SK-N-SH (cell line): ENCODE results near the gene TOPAZ1. TPM values are rescaled to one million over a fixed set of nuclear protein-coding genes. Genes with fewer than 3 reads are reported as not detected.

Experiments used
- CTCF ChIA-PET: fragments of 300-600, 350-600 bp; formaldehyde crosslinking; extraction: SDS; loops from one replicate; lab custom pipeline; 2021; lab: Yijun Ruan, JAX
- POLR2A ChIA-PET: fragments of 350-600 bp; sonication (Branson Sonifier 250); formaldehyde crosslinking; extraction: SDS; loops from one replicate; lab custom pipeline; 2020; ENCODE audit warnings: antibody characterized with exemption, inconsistent platforms; lab: Yijun Ruan, JAX
- DNase-seq: peaks from one replicate; pipeline ENCODE4 v3.0.0; 2012
- H2AFZ ChIP-seq: fragments of 200-600 bp; sonication (generic); 2 replicates; pipeline ENCODE4 v1.8.1; 2016; ENCODE audit warnings: antibody characterized with exemption, mild to moderate bottlenecking, low read depth
- H3F3A ChIP-seq: fragments of 200-600 bp; sonication (generic); replicated peaks from 2 replicates; pipeline ENCODE3; 2016; ENCODE audit warnings: antibody characterized with exemption, mild to moderate bottlenecking; ENCODE audit not compliant: insufficient read depth
- H3K27ac ChIP-seq, 2 experiments: fragments of 200-500 bp in 1 of 2; fragments of 200-600 bp in 1 of 2; sonication (Bioruptor generic) in 1 of 2; sonication (generic), shearing (Covaris generic) in 1 of 2; 2 replicates each; pipeline versions ENCODE4 v1.5.1 to v1.6.1; 2014 to 2016; ENCODE audit warnings: low read depth in 2 of 2, inconsistent platforms in 1 of 2, low read length in 1 of 2, mild to moderate bottlenecking in 1 of 2, mixed read lengths in 1 of 2
- H3K27me3 ChIP-seq: fragments of 200-600 bp; sonication (generic), shearing (Covaris generic); 2 replicates; pipeline ENCODE4 v1.6.1; 2016; ENCODE audit warnings: mixed run types; ENCODE audit not compliant: insufficient read depth
- H3K36me3 ChIP-seq, 2 experiments: fragments of 200-500 bp in 1 of 2; fragments of 200-600 bp in 1 of 2; sonication (Bioruptor generic) in 1 of 2; sonication (generic) in 1 of 2; replicated peaks in 1 of 2; 2 replicates each; pipeline versions ENCODE3 to v1.5.1; 2014 to 2016; ENCODE audit warnings: low read length in 1 of 2, mild to moderate bottlenecking in 1 of 2; ENCODE audit not compliant: insufficient read depth in 2 of 2, control insufficient read depth in 1 of 2
- H3K4me1 ChIP-seq, 2 experiments: fragments of 200-500 bp in 1 of 2; fragments of 200-600 bp in 1 of 2; sonication (Bioruptor generic) in 1 of 2; sonication (generic), shearing (Covaris generic) in 1 of 2; 2 replicates each; pipeline versions ENCODE4 v1.5.1 to v1.6.1; 2014 to 2016; ENCODE audit warnings: low read depth in 1 of 2, low read length in 1 of 2, mixed run types in 1 of 2; ENCODE audit not compliant: insufficient read depth in 2 of 2, control insufficient read depth in 1 of 2
- H3K4me2 ChIP-seq: fragments of 200-600 bp; sonication (generic), shearing (Covaris generic); 2 replicates; pipeline ENCODE4 v1.6.1; 2017; ENCODE audit warnings: mixed run types
- H3K4me3 ChIP-seq, 2 experiments: fragments of 200-500 bp in 1 of 2; fragments of 200-600 bp in 1 of 2; sonication (Bioruptor generic) in 1 of 2; sonication (generic), shearing (Covaris generic) in 1 of 2; 2 replicates each; pipeline versions ENCODE4 v1.5.1 to v1.8.1; 2014 to 2016; ENCODE audit warnings: low read depth in 2 of 2, inconsistent platforms in 1 of 2, low read length in 1 of 2, mild to moderate bottlenecking in 1 of 2, mixed read lengths in 1 of 2, moderate library complexity in 1 of 2
- H3K79me2 ChIP-seq: fragments of 200-600 bp; sonication (generic); 2 replicates; pipeline ENCODE4 v1.8.1; 2017; ENCODE audit warnings: mild to moderate bottlenecking; ENCODE audit not compliant: insufficient read depth
- H3K9ac ChIP-seq: fragments of 200-600 bp; sonication (generic); 2 replicates; pipeline ENCODE4 v1.6.1; 2017; ENCODE audit warnings: mixed run types
- H3K9me2 ChIP-seq: fragments of 200-600 bp; sonication (generic); 2 replicates; pipeline ENCODE4 v1.6.1; 2017; ENCODE audit warnings: mixed run types
- H3K9me3 ChIP-seq: fragments of 200-600 bp; sonication (generic); 2 replicates; pipeline ENCODE4 v1.6.1; 2017; ENCODE audit warnings: mixed run types, mild to moderate bottlenecking, moderate library complexity
- H4K20me1 ChIP-seq: fragments of 200-600 bp; sonication (generic); 2 replicates; pipeline ENCODE4 v1.6.1; 2017; ENCODE audit warnings: mild to moderate bottlenecking, mixed run types; ENCODE audit not compliant: insufficient read depth
- ELF1 ChIP-seq: IDR thresholded peaks from 2 replicates; pipeline ENCODE4 v1.4.0; 2012
- EP300 ChIP-seq, 2 experiments: IDR thresholded peaks; 2 replicates each; pipeline versions ENCODE4 v1.4.0 to v1.6.1; 2012; ENCODE audit warnings: borderline replicate concordance in 1 of 2, low read depth in 1 of 2, low read length in 1 of 2
- EZH2phosphoT487 ChIP-seq: fragments of 200-600 bp; sonication (generic); IDR thresholded peaks from 2 replicates; pipeline ENCODE4 v1.6.1; 2017; ENCODE audit warnings: low read depth, mixed run types, mild to moderate bottlenecking, antibody characterized with exemption, moderate library complexity, borderline replicate concordance
- FOXM1 ChIP-seq: IDR thresholded peaks from 2 replicates; pipeline ENCODE4 v1.4.0; 2012; ENCODE audit warnings: low read depth, mild to moderate bottlenecking
- GABPA ChIP-seq: IDR thresholded peaks from 2 replicates; pipeline ENCODE4 v1.4.0; 2012; ENCODE audit warnings: low read depth, mild to moderate bottlenecking
- GATA2 ChIP-seq: sonication (generic); formaldehyde crosslinking; IDR thresholded peaks from 2 replicates; pipeline ENCODE4 v1.5.0; 2020; ENCODE audit warnings: mild to moderate bottlenecking, missing genetic modification reagents
- IRF3 ChIP-seq: fragments of 150-350 bp; IDR thresholded peaks from 2 replicates; pipeline ENCODE4 v1.6.1; 2016; ENCODE audit warnings: mild to moderate bottlenecking, low read depth, low read length
- JUND ChIP-seq: IDR thresholded peaks from 2 replicates; pipeline ENCODE4 v1.4.0; 2012
- MAX ChIP-seq: IDR thresholded peaks from 2 replicates; pipeline ENCODE4 v1.4.0; 2012; ENCODE audit warnings: low read depth
- MXI1 ChIP-seq: IDR thresholded peaks from 2 replicates; pipeline ENCODE4 v1.6.1; 2012; ENCODE audit warnings: mild to moderate bottlenecking, low read depth, low read length, improper control_type of control experiment
- NRF1 ChIP-seq: IDR thresholded peaks from 2 replicates; pipeline ENCODE4 v1.6.1; 2012; ENCODE audit warnings: low read depth, mild to moderate bottlenecking, low read length
- PBX3 ChIP-seq: IDR thresholded peaks from 2 replicates; pipeline ENCODE4; 2012
- POLR2AphosphoS5 ChIP-seq: IDR thresholded peaks from 2 replicates; pipeline ENCODE4 v1.6.1; 2012; ENCODE audit warnings: low read depth, low read length
- TAF1 ChIP-seq: IDR thresholded peaks from 2 replicates; pipeline ENCODE4 v1.6.1; 2012; ENCODE audit warnings: low read depth, mild to moderate bottlenecking, low read length, moderate library complexity, borderline replicate concordance
- TCF12 ChIP-seq: IDR thresholded peaks from 2 replicates; pipeline ENCODE4 v1.4.0; 2012
- USF1 ChIP-seq: IDR thresholded peaks from 2 replicates; pipeline ENCODE4 v1.4.0; 2012; ENCODE audit warnings: low read depth, borderline replicate concordance
- YY1 ChIP-seq: IDR thresholded peaks from 2 replicates; pipeline ENCODE4 v1.4.0; 2012; ENCODE audit warnings: low read depth, mild to moderate bottlenecking
- WGBS: methylation state at CpG from one replicate; pipeline ENCODE4 v1.1.6; 2017; ENCODE audit warnings: low lambda C conversion rate; 5-methylcytosine and 5-hydroxymethylcytosine counted together
- polyA plus RNA-seq, 3 experiments: library from polyadenylated mRNA; depleted of rRNA; stranded (reverse); fragments of >200 nt; gene quantifications; 2 replicates each; pipeline ENCODE4 v1.2.3, GENCODE V29; 2012

Gene TOPAZ1
- polyA plus RNA-seq, 1 of the 3 experiments (the other 2 are of a cell fraction) = not detected

GRCh38 chr3:44248152-44248551 lies 6.5 kb downstream of the TOPAZ1 start:
- WGBS = 3% methylated on average over 1 of the region's 1 CpG
- CTCF ChIA-PET = no interaction called here
- POLR2A ChIA-PET = no interaction called here

GRCh38 chr3:44252332-44252959 lies 10.8 kb downstream of the TOPAZ1 start:
- POLR2A ChIA-PET = no interaction called here
- DNase-seq = peak; percentile 27
- H3F3A ChIP-seq = no peaks in the 10 kb centered on the region
- no peaks in the 10 kb centered on the region; a peak in 1 of 4 replicates for H3K4me1 ChIP-seq
- H3K4me3 ChIP-seq = no peak overlapping the region
- WGBS = 30% methylated on average over 5 of the region's 5 CpGs
- H4K20me1 ChIP-seq = no peaks in the 10 kb centered on the region
- H3K27me3 ChIP-seq = no peaks in the 10 kb centered on the region
- CTCF ChIA-PET = interaction anchor here (0.7 to 5.4 kb wide), 5 partner anchors 11 to 708 kb away, joined by 3 to 36 read pairs (median 3); partner anchors contain the start of gene TOPAZ1
- H3K4me2 ChIP-seq = no peak overlapping the region
- no peak overlapping the region for H3K27ac ChIP-seq
- no peaks in the 10 kb centered on the region for H3K79me2 ChIP-seq
- H3K9me2 ChIP-seq = no peaks in the 10 kb centered on the region
- no peaks in the 10 kb centered on the region for H3K36me3 ChIP-seq
- H2AFZ ChIP-seq = no peak overlapping the region
- H3K9me3 ChIP-seq = peaks cover 8% of the 10 kb centered on the region; the same call in 1 of the 2 replicates
- no peak overlapping the region for H3K9ac ChIP-seq
- TF ChIP-seq MXI1 (no peak), ELF1 (no peak), POLR2AphosphoS5 (no peak), EP300 (IDR thresholded peaks at IDR 0.05; ENCODE audit: borderline replicate concordance in 1 of 2, low read depth in 1 of 2, low read length in 1 of 2) (no peak), IRF3 (no peak), USF1 (no peak), PBX3 (no peak)

More at GRCh38 chr3:44248152-44248551, 6.5 kb downstream of the TOPAZ1 start:
- Histone ChIP-seq H2AFZ (no peak overlapping the region), H3K9me2 (no peaks in the 10 kb centered on the region), H3K4me1 (no peaks in the 10 kb centered on the region; a peak in 1 of 4 replicates), H3K4me3 (no peak overlapping the region), H3K27ac (no peak overlapping the region), H3K36me3 (no peaks in the 10 kb centered on the region), H3K27me3 (no peaks in the 10 kb centered on the region), H3K4me2 (no peak overlapping the region), H3K79me2 (no peaks in the 10 kb centered on the region), H3K9me3 (peaks cover 8% of the 10 kb centered on the region; the same call in 1 of the 2 replicates), H4K20me1 (no peaks in the 10 kb centered on the region), H3F3A (no peaks in the 10 kb centered on the region), H3K9ac (no peak overlapping the region)
- no peak for DNase-seq
- TF ChIP-seq NRF1 (no peak), MAX (no peak), EZH2phosphoT487 (no peak), POLR2AphosphoS5 (no peak), USF1 (no peak), JUND (no peak), GATA2 (CRISPR knock-in tag) (no peak), YY1 (no peak), TCF12 (no peak), ELF1 (no peak), FOXM1 (no peak), MXI1 (no peak), TAF1 (no peak), GABPA (no peak)
